Mesangial cell (primary cell): ENCODE data around the gene RTP2. TPM values are rescaled to one million over a fixed set of nuclear protein-coding genes. Genes with fewer than 3 reads are reported as not detected.

Experiments used
- total RNA-seq: library from RNA; depleted of rRNA; stranded (reverse); fragments of >200 nt; gene quantifications from 2 replicates; pipeline ENCODE4 v1.2.3, GENCODE V29; 2015

RTP2 gene, protein sequence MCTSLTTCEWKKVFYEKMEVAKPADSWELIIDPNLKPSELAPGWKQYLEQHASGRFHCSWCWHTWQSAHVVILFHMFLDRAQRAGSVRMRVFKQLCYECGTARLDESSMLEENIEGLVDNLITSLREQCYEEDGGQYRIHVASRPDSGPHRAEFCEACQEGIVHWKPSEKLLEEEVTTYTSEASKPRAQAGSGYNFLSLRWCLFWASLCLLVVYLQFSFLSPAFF
- total RNA-seq = not detected in 2 replicates

DNA sequence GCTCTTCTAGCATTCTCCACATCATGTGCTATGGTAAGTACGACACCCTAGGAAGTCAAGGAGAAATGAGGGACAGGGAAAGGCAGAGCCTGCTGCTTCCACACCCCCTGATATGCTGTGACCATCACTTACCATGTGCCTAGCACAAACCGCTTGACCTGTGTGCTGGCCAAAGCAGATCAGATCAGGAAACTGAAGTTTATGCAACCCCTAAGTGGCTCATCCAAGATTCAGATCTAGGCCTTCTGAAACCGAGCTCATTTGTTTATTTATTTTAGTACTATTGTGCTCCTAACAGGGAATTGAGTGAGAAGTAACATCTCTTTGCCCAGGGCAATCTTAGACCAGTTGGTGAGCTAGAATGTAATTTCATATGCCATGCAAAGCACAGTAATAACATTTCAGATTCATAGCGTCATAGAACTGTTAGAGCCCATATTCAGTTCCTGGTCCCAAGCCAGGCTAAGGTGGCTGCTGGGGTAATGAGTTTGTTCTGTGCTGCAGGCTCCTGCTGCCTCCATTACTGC lies at the start of gene RTP2:
TSS of gene RTP2 (minus strand) at position 51 of the 527 bp plus-strand sequence. CDS start 429 bp downstream, outside the sequence.

DNA sequence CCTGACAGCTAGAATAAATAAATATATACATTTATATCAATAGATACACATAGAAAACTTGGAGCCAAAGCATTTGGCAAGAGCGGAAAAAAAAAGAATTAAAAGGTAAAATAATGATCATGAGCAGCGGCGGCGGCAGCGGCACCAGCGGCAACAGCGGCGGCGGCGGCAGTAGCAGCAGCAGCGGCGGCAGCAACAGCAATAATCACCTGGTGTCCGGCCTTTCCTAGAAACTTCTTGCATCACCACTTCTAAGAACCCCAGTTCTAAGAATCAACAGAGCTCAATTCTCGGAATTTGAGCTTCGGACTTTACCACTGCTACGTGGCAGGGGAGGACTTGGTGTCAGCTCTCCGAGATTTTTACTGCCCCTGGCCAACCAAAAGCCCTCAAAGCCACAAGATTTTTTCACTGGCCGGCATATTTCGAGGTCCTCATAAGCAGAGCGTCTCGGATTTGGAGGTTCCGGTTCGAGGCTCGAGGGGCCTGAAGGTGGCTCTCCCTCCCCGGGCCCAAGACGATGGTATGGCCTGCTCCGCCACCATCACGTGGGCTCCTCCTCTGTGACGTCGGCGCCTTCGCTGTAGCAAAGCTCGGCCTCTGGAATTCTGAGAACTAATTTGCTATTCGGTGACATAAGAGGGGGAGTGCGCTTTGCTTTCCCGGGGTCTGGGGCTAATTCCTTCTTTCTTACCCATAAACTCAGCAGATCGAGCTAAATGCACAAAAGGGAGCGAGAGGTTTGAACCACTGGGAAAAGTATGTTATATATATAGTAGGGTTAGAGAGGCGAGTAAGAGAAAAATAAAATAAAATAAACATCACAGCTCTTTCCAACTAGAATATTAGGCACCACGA lies 43.1 kb upstream of the RTP2 start, which contains the start of gene BCL6:
TSS of gene BCL6 (minus strand) at position 268 of the 858 bp plus-strand sequence. CDS start 11,775 bp downstream, outside the sequence.

DNA sequence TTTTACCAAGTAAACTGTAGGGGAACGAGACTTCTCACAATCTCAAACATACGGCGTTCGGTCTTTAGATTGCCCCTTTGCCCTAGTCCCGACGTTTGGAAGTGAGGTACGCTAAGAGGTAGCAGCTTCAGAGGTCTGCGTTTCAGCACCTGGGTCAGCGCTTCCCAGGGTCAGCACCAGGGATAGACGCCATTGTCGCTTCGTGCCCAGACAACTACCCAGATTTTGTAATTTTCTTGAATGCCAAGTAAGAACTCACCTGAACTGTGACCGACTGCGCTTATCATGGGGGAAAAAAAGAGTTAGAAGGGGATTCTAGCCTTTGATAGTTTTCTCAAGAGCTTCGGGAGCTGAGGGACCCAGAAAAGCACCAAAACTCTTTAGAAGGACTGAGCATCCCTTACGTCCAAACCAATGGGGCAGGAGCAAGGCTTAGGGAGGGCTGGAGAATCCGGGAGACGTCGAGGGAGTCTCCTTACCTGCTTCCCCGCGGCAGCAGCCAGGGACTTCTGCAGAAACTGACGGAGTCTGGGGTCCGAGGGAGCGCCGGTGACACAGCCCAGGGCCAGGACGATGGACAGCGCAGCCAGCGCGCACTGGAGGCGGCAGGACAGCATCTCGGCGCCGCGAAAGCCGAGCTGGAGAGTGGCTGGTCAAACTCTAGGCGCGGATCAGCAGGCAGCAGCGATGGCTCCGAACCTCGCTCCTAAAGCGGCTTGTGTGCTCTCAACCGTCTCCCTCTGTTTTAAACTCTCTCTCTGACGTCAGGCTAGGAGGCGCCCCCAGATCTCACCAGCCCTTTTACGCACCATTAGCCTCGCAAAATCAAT lies 32.5 kb downstream of the RTP2 start, which contains the start of gene SST:
TSS of gene SST (minus strand) at position 720 of the 830 bp plus-strand sequence. CDS start at position 617, 103 bp downstream.

Other genes with a start within 250 kb of the RTP2 start
- gene SST, start 32.2 kb downstream of the RTP2 start, total RNA-seq = 1.5 and 198 TPM in 2 replicates
- gene BCL6, start 42.9 kb upstream of the RTP2 start, total RNA-seq = 9.6 and 26.0 TPM in 2 replicates